HepG2 (cell line): ENCODE data around the gene C1RL. TPM values are rescaled to one million over a fixed set of nuclear protein-coding genes. Genes with fewer than 3 reads are reported as not detected.
A peak's percentile ranks its signal among the peaks of the same experiment; 100 is the strongest.

Source experiments
- AGO1 ChIP-seq: fragments of 200-400 bp; formaldehyde crosslinking; IDR thresholded peaks from 2 replicates; pipeline ENCODE4 v1.6.1; 2017; ENCODE audit warnings: mild to moderate bottlenecking, low read depth, low read length, moderate library complexity; ENCODE audit not compliant: poor library complexity, severe bottlenecking
- EED ChIP-seq: sonication (generic); formaldehyde crosslinking; IDR thresholded peaks from 2 replicates; pipeline ENCODE4 v1.5.0; 2020; ENCODE audit warnings: mild to moderate bottlenecking, missing genetic modification reagents
- ETV5 ChIP-seq: IDR thresholded peaks from 2 replicates; pipeline ENCODE4 v1.6.1; 2018; ENCODE audit warnings: missing biosample characterization, missing genetic modification reagents, inconsistent platforms, borderline replicate concordance
- GTF3A ChIP-seq: sonication (generic); formaldehyde crosslinking; conservative IDR thresholded peaks from 2 replicates; pipeline ENCODE4 v1.4.0; 2020; ENCODE audit warnings: mild to moderate bottlenecking, missing genetic modification reagents
- HNF4G ChIP-seq, 2 experiments: sonication (generic) in 1 of 2; formaldehyde crosslinking in 1 of 2; IDR thresholded peaks; 2 replicates each; pipeline versions ENCODE4 v1.4.0 to v1.6.1; 2011 to 2020; ENCODE audit warnings: borderline replicate concordance in 2 of 2, low read depth in 2 of 2, mild to moderate bottlenecking in 2 of 2, low read length in 1 of 2, missing genetic modification reagents in 1 of 2, moderate library complexity in 1 of 2
- MYPOP ChIP-seq: sonication (generic); formaldehyde crosslinking; IDR thresholded peaks from 2 replicates; pipeline ENCODE4 v1.8.1; 2023; ENCODE audit warnings: mild to moderate bottlenecking, moderate library complexity, missing genetic modification reagents
- NFIC ChIP-seq: IDR thresholded peaks from 2 replicates; pipeline ENCODE4 v1.6.1; 2012; ENCODE audit warnings: mild to moderate bottlenecking, low read length, inconsistent platforms
- SIX1 ChIP-seq: sonication (generic); formaldehyde crosslinking; IDR thresholded peaks from 2 replicates; pipeline ENCODE4 v1.4.0; 2020; ENCODE audit warnings: missing genetic modification reagents, borderline replicate concordance
- SOX6 ChIP-seq, 2 experiments: fragments of 450-650 bp in 1 of 2; sonication (generic) in 1 of 2; formaldehyde crosslinking in 1 of 2; IDR thresholded peaks; 2 replicates each; pipeline versions ENCODE4 v1.4.0 to v1.6.1; 2017 to 2020; ENCODE audit warnings: antibody characterized with exemption in 1 of 2, mild to moderate bottlenecking in 1 of 2, missing genetic modification reagents in 1 of 2
- TFDP1 ChIP-seq: IDR thresholded peaks from 2 replicates; pipeline ENCODE4 v1.6.1; 2016; ENCODE audit warnings: missing compliant biosample characterization, missing genetic modification reagents, borderline replicate concordance
- ZHX2 ChIP-seq, 2 experiments: sonication (generic) in 1 of 2; formaldehyde crosslinking in 1 of 2; IDR thresholded peaks; 2 replicates each; pipeline versions ENCODE4 v1.6.1 to v1.9.0; 2014 to 2022; ENCODE audit warnings: antibody characterized with exemption in 1 of 2, borderline replicate concordance in 1 of 2, inconsistent platforms in 1 of 2, low read depth in 1 of 2, missing genetic modification reagents in 1 of 2
- ZNF234 ChIP-seq: sonication (generic); formaldehyde crosslinking; conservative IDR thresholded peaks from 2 replicates; pipeline ENCODE4 v1.5.1; 2020; ENCODE audit warnings: mild to moderate bottlenecking, missing genetic modification reagents
- ZNF510 ChIP-seq: sonication (generic); formaldehyde crosslinking; IDR thresholded peaks from 2 replicates; pipeline ENCODE4 v1.4.0; 2020; ENCODE audit warnings: low read depth, mild to moderate bottlenecking, missing genetic modification reagents
- ZNF639 ChIP-seq: conservative IDR thresholded peaks from 2 replicates; pipeline ENCODE4 v1.6.1; 2018; ENCODE audit warnings: missing genetic modification reagents
- ZNF761 ChIP-seq: sonication (generic); formaldehyde crosslinking; conservative IDR thresholded peaks from 2 replicates; pipeline ENCODE4 v1.4.0; 2020; ENCODE audit warnings: mild to moderate bottlenecking, missing genetic modification reagents
- ZSCAN22 ChIP-seq: sonication (generic); formaldehyde crosslinking; IDR thresholded peaks from 2 replicates; pipeline ENCODE4 v1.4.0; 2020; ENCODE audit warnings: mild to moderate bottlenecking, missing genetic modification reagents
- polyA plus RNA-seq, 8 experiments: library from polyadenylated mRNA; depleted of rRNA in 3 of 8; stranded (reverse) in 7 of 8; unstranded in 1 of 8; fragments of >200 nt; fragmentation: Illumina TruSeq in 4 of 8; extraction: Trizol in 4 of 8; gene quantifications; 2 replicates each; pipeline versions ENCODE4 v1.2.1 to v1.2.3, GENCODE V29; 2011 to 2016; ENCODE audit warnings: low read depth in 4 of 8, missing spikeins in 1 of 8, mixed read lengths in 1 of 8; ENCODE audit not compliant: insufficient read depth in 1 of 8
- total RNA-seq, 5 experiments: library from RNA; depleted of rRNA; stranded (reverse); fragments of >200 nt; fragmentation: Illumina TruSeq; extraction: Trizol; gene quantifications; 2 replicates each; pipeline ENCODE4 v1.2.3, GENCODE V29; 2016; ENCODE audit warnings: low read depth in 1 of 5

C1RL gene
- total and polyA plus RNA-seq, 2 of the 13 experiments (the other 11 are each of a cell fraction or from before 2014, with no cell fraction given): 28.9 to 53.1 TPM

- TF ChIP-seq TFDP1 (CRISPR knock-in tag) (no peak), EED (CRISPR knock-in tag) (no peak), ZNF761 (CRISPR knock-in tag) (peak; percentile 78; the same call in 1 of the 2 replicates), ZNF639 (CRISPR knock-in tag) (no peak), ZNF234 (CRISPR knock-in tag) (no peak), MYPOP (CRISPR knock-in tag) (no peak), ETV5 (CRISPR knock-in tag) (no peak), SOX6 (IDR thresholded peaks at IDR 0.05) (no peak), SOX6 (CRISPR knock-in tag; IDR thresholded peaks at IDR 0.05) (peak; percentile 30), ZNF510 (no peak), ZSCAN22 (CRISPR knock-in tag) (no peak), SIX1 (CRISPR knock-in tag) (no peak), NFIC (peak; percentile 60), ZHX2 (IDR thresholded peaks at IDR 0.05; ENCODE audit: low read depth) (no peak), ZHX2 (CRISPR knock-in tag; IDR thresholded peaks at IDR 0.05; ENCODE audit: borderline replicate concordance) (no peak), AGO1 (no peak), HNF4G (IDR thresholded peaks at IDR 0.05; ENCODE audit: borderline replicate concordance, low read depth, low read length) (peak; percentile 84), HNF4G (CRISPR knock-in tag; IDR thresholded peaks at IDR 0.05; ENCODE audit: borderline replicate concordance, low read depth) (0 out of 2 replicates have a peak, but pooled peaks have one; percentile 16), GTF3A (CRISPR knock-in tag) (no peak)
These were observed 14.1 kb upstream of the C1RL start (continued) for GRCh38 chr12:7122811-7123769.
